GM23248 (cell line): ENCODE results near the gene SVOPL. TPM values are rescaled to one million over a fixed set of nuclear protein-coding genes. Genes with fewer than 3 reads are reported as not detected.

Source experiments
- DNase-seq: peaks from one replicate; pipeline ENCODE4 v3.0.0-alpha.2; 2015
- H2AFZ ChIP-seq: fragments of 200-600 bp; sonication (generic); 2 replicates; pipeline ENCODE4 v1.6.1; 2016; ENCODE audit warnings: antibody characterized with exemption
- H3F3A ChIP-seq: fragments of 200-600 bp; sonication (generic); 2 replicates; pipeline ENCODE4 v1.6.1; 2016; ENCODE audit warnings: mild to moderate bottlenecking, antibody characterized with exemption, mixed run types; ENCODE audit not compliant: insufficient read depth
- H3K27ac ChIP-seq: fragments of 200-600 bp; sonication (generic); 2 replicates; pipeline ENCODE4 v1.5.1; 2016; ENCODE audit warnings: mild to moderate bottlenecking
- H3K27me3 ChIP-seq: fragments of 200-600 bp; sonication (generic); replicated peaks from 2 replicates; pipeline ENCODE4 v1.6.1; 2016; ENCODE audit warnings: mild to moderate bottlenecking; ENCODE audit not compliant: insufficient read depth
- H3K36me3 ChIP-seq: fragments of 200-600 bp; sonication (generic); 2 replicates; pipeline ENCODE4 v1.6.1; 2016; ENCODE audit warnings: low read depth, mild to moderate bottlenecking
- H3K4me1 ChIP-seq: fragments of 200-600 bp; sonication (generic); 2 replicates; pipeline ENCODE4 v1.6.1; 2016; ENCODE audit warnings: mild to moderate bottlenecking; ENCODE audit not compliant: insufficient read depth
- H3K4me2 ChIP-seq: fragments of 200-600 bp; sonication (generic); one replicate; pipeline ENCODE4 v1.6.1; 2016; ENCODE audit warnings: mild to moderate bottlenecking; ENCODE audit not compliant: unreplicated experiment
- H3K4me3 ChIP-seq: fragments of 200-600 bp; sonication (generic); 2 replicates; pipeline ENCODE4 v1.5.1; 2016; ENCODE audit warnings: mild to moderate bottlenecking
- H3K79me2 ChIP-seq: fragments of 200-600 bp; sonication (generic); 2 replicates; pipeline ENCODE4 v1.6.1; 2016; ENCODE audit warnings: mild to moderate bottlenecking; ENCODE audit not compliant: insufficient read depth
- H3K9ac ChIP-seq: fragments of 200-600 bp; sonication (generic); 2 replicates; pipeline ENCODE4 v1.6.1; 2016; ENCODE audit warnings: mild to moderate bottlenecking
- H3K9me2 ChIP-seq: fragments of 200-600 bp; sonication (generic); 2 replicates; pipeline ENCODE4 v1.6.1; 2016; ENCODE audit warnings: mixed run types, mild to moderate bottlenecking, moderate library complexity; ENCODE audit not compliant: insufficient read depth
- H3K9me3 ChIP-seq: fragments of 200-600 bp; sonication (generic); one replicate; pipeline ENCODE4 v1.6.1; 2017; ENCODE audit warnings: low read depth
- H4K20me1 ChIP-seq: fragments of 200-600 bp; sonication (generic); 2 replicates; pipeline ENCODE4 v1.6.0; 2016; ENCODE audit not compliant: insufficient read depth
- EZH2 ChIP-seq: fragments of 200-600 bp; sonication (generic); IDR thresholded peaks from 2 replicates; pipeline ENCODE4 v1.6.1; 2018; ENCODE audit warnings: antibody characterized with exemption, mild to moderate bottlenecking; ENCODE audit not compliant: insufficient read depth, poor library complexity, severe bottlenecking
- EZH2phosphoT487 ChIP-seq: fragments of 200-600 bp; sonication (generic); IDR thresholded peaks from 2 replicates; pipeline ENCODE4 v1.6.1; 2018; ENCODE audit warnings: antibody characterized with exemption, moderate library complexity, mild to moderate bottlenecking, low read depth; ENCODE audit not compliant: insufficient read depth
- WGBS, 2 experiments: methylation state at CpG; one replicate each; pipeline ENCODE4 v1.1.6; 2015 to 2017; ENCODE audit warnings: low lambda C conversion rate in 2 of 2, low coverage in 1 of 2; ENCODE audit errors: missing lambda C conversion rate in 2 of 2; 5-methylcytosine and 5-hydroxymethylcytosine counted together
- in situ Hi-C: fragments of 300-500 bp; cut with MboI; formaldehyde crosslinking; loops from 2 replicates; pipeline ENCODE4 v1.15.0; 2020
- polyA plus RNA-seq: library from polyadenylated mRNA; unstranded; fragments of >200 nt; fragmentation: Nextera tagmentation; extraction: Ambion mirVana; gene quantifications from 2 replicates; pipeline ENCODE4 v1.2.1, GENCODE V29; 2016
- total RNA-seq: library from RNA; depleted of rRNA; stranded (reverse); fragments of >200 nt; shearing (Covaris generic); gene quantifications from 2 replicates; pipeline ENCODE4 v1.2.3, GENCODE V29; 2014

SVOPL gene
- total and polyA plus RNA-seq, 2 experiments from 2014 or later, result not detected

DNA sequence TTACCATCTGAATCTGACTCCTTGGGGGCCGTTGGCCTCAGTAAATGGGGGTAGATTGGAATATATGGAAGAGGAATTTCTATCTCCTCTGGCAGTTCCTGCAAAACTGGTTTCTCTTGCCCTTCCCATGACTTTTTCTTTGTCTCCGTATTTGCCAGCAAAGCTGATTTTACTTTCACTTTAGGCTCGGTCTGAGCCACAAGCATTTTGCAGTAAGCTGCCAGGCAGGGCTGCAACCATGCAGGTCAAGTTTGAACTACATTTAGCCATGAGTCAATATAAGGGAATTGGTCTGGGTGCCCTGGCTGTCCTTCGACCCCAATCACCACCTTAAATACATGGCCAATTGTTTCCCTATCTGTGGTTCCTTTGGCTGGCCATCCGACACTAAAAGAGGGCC is 136.8 kb downstream of the SVOPL start:
- DNase-seq, result no peak
- Histone ChIP-seq H3K4me3 (no peak overlapping the region), H3F3A (no peaks in the 10 kb centered on the region), H3K27ac (no peak overlapping the region), H3K36me3 (peaks cover 15% of the 10 kb centered on the region; the same call in 1 of the 2 replicates), H3K9me2 (no peaks in the 10 kb centered on the region), H2AFZ (no peak overlapping the region), H3K4me2 (no peak overlapping the region), H4K20me1 (no peaks in the 10 kb centered on the region), H3K27me3 (no peaks in the 10 kb centered on the region), H3K9ac (no peak overlapping the region), H3K79me2 (no peaks in the 10 kb centered on the region), H3K9me3 (no peaks in the 10 kb centered on the region), H3K4me1 (no peaks in the 10 kb centered on the region)
- 97% methylated on average over 5 of the region's 5 CpGs for WGBS, 2 experiments
- in situ Hi-C loops, result no loop called here
- TF ChIP-seq EZH2phosphoT487 (no peak), EZH2 (no peak)

DNA sequence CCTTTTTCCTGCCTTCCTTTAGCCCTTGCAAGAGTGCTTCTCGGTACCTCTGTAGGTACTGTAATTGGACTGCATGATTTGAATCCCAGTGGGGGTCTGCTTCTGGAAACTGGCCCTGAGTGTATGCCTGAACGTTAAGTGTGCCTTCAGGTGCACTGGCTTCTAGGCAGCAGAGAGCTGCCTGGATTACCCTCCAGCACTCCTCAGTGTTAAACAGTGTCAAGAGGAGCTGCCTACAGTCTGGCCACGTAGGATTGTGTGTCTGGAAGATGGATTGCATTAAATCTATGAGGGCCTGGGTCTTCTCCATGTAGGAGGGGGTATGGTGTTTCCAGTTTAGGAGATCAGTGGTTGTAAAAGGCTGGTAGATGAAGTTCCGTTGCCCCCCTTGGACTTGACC is 137.4 kb downstream of the SVOPL start:
- Histone ChIP-seq H2AFZ (no peak overlapping the region), H3K4me2 (no peak overlapping the region), H3K36me3 (peaks cover 12% of the 10 kb centered on the region; the same call in 1 of the 2 replicates), H3K4me1 (no peaks in the 10 kb centered on the region), H3F3A (no peaks in the 10 kb centered on the region), H3K79me2 (no peaks in the 10 kb centered on the region), H3K9me3 (no peaks in the 10 kb centered on the region), H3K4me3 (no peak overlapping the region), H3K27ac (no peak overlapping the region), H3K9ac (no peak overlapping the region), H3K9me2 (no peaks in the 10 kb centered on the region), H3K27me3 (no peaks in the 10 kb centered on the region), H4K20me1 (no peaks in the 10 kb centered on the region)
- no peak for DNase-seq
- 92 to 99% methylated on average over 4 of the region's 4 CpGs for WGBS, 2 experiments
- TF ChIP-seq EZH2phosphoT487 (no peak), EZH2 (no peak)
- in situ Hi-C loops, result no loop called here

DNA sequence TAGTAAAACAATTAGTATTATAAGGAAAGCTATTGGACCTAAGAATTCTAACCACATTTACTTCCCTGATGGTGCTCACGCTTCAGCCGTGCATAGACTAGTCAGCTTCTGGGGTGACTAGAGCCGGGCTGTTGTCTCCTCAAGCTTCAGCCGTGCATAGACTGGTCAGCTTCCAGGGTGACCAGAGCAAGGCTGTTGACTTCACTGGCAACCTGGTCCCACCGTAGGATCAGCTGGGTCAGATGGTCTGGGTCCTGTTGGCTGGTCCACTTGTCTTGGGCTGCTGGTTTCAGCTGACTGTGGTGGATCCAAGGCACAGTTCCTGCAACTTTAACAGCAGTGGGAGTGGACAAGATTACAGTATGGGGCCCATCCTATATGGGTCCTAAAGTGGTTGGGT is 141.7 kb downstream of the SVOPL start:
- no peaks in the 10 kb centered on the region for H3F3A ChIP-seq
- no peaks in the 10 kb centered on the region for H3K27me3 ChIP-seq
- DNase-seq, result no peak
- no peak overlapping the region for H3K4me2 ChIP-seq
- H4K20me1 ChIP-seq, result no peaks in the 10 kb centered on the region
- H3K9me3 ChIP-seq, result peaks cover 5% of the 10 kb centered on the region
- H3K79me2 ChIP-seq, result no peaks in the 10 kb centered on the region
- H3K27ac ChIP-seq, result no peak overlapping the region
- H2AFZ ChIP-seq, result no peak overlapping the region
- 99 to 100% methylated on average over 5 of the region's 5 CpGs for WGBS, 2 experiments
- in situ Hi-C loops, result no loop called here
- H3K4me3 ChIP-seq, result no peak overlapping the region
- peaks cover 45% of the 10 kb centered on the region for H3K36me3 ChIP-seq
- no peaks in the 10 kb centered on the region for H3K4me1 ChIP-seq
- no peaks in the 10 kb centered on the region for H3K9me2 ChIP-seq
- H3K9ac ChIP-seq, result no peak overlapping the region
- no peak for TF ChIP-seq EZH2
- TF ChIP-seq EZH2phosphoT487, result no peak

DNA sequence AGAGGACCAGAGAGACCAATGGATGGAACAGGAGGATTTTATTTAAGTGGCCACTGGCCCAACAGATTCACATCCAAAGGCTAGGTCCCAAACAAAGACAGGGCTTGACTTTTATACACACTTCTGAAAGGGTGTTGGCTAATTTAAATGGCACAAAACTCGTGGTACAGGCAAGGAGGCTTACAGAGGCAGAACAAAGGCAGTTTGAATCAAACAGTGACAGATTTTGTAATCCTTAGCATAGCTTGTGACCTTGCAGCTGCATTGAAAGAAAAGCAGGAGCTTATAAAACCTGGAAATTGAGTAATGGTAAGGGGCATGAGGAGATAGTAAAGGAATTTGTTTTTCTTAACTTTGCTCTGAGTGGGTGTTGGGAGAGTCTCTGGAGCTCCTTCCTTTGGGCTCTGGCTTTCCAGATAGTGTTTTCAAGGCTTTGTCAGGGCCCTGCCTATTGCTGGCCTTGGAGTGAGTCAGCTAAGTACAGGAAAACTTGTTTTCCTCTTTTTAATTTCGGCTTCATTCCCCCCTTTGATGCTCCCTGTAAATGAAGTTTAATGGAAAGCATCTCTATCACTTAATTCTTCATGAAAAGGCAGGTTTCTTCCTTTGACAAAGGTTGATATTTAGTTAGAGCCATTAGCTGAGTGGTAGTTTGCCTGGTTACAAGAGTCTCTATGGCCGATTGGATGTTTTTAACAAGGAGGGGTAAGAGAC is 144.2 kb downstream of the SVOPL start:
- Histone ChIP-seq H4K20me1 (no peaks in the 10 kb centered on the region), H3K27ac (no peak overlapping the region), H3F3A (no peaks in the 10 kb centered on the region), H3K9me3 (peaks cover 5% of the 10 kb centered on the region), H3K4me1 (no peaks in the 10 kb centered on the region), H3K4me3 (no peak overlapping the region), H3K9ac (no peak overlapping the region), H3K9me2 (no peaks in the 10 kb centered on the region), H2AFZ (no peak overlapping the region), H3K79me2 (no peaks in the 10 kb centered on the region), H3K4me2 (no peak overlapping the region), H3K27me3 (no peaks in the 10 kb centered on the region), H3K36me3 (peaks cover 55% of the 10 kb centered on the region)
- TF ChIP-seq EZH2 (no peak), EZH2phosphoT487 (no peak)
- peak; percentile 7 for DNase-seq
- in situ Hi-C loops, result no loop called here
- 97 to 99% methylated on average over 3 of the region's 3 CpGs for WGBS, 2 experiments

DNA sequence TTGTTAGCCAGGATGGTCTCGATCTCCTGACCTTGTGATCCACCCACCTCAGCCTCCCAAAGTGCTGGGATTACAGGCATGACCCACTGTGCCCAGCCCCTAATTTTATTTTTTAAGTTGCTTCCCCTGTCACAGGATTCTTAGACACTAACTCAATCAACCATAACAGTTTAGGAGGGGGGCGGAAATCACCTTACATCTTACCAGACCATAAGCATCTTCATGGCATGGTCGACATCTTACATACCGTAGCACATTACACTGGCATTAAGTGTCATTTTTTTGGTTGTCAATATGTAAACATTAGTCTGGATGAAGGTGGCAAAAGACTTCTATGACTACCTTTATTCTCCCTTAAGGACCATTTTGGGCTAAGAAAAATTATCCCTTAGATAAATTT is 145.5 kb downstream of the SVOPL start:
- H4K20me1 ChIP-seq, result no peaks in the 10 kb centered on the region
- H3K9ac ChIP-seq, result no peak overlapping the region
- no peaks in the 10 kb centered on the region for H3F3A ChIP-seq
- peaks cover 5% of the 10 kb centered on the region for H3K9me3 ChIP-seq
- no peaks in the 10 kb centered on the region for H3K79me2 ChIP-seq
- no peaks in the 10 kb centered on the region for H3K4me1 ChIP-seq
- H3K36me3 ChIP-seq, result peaks cover 61% of the 10 kb centered on the region
- no peaks in the 10 kb centered on the region for H3K9me2 ChIP-seq
- no peak for DNase-seq
- H3K27ac ChIP-seq, result no peak overlapping the region
- H3K4me2 ChIP-seq, result no peak overlapping the region
- H3K27me3 ChIP-seq, result no peaks in the 10 kb centered on the region
- H2AFZ ChIP-seq, result no peak overlapping the region
- in situ Hi-C loops, result no loop called here
- no peak overlapping the region for H3K4me3 ChIP-seq
- 97 to 99% methylated on average over 4 of the region's 4 CpGs for WGBS, 2 experiments
- TF ChIP-seq EZH2, result no peak
- no peak for TF ChIP-seq EZH2phosphoT487
